H9 (cell line): ENCODE measurements around the gene URB1. TPM values are rescaled to one million over a fixed set of nuclear protein-coding genes. Genes with fewer than 3 reads are reported as not detected.

Experiments used
- DNase-seq: peaks from one replicate; pipeline ENCODE4 v3.0.0-alpha.2; 2017
- H2AFZ ChIP-seq: one replicate; pipeline ENCODE4 v1.6.1; 2013; ENCODE audit warnings: mild to moderate bottlenecking, low read length, control low read depth, moderate library complexity
- H2AK5ac ChIP-seq: 2 replicates; pipeline ENCODE4 v1.6.1; 2013; ENCODE audit warnings: low read length, control low read depth, mixed read lengths; ENCODE audit not compliant: insufficient read length
- H2BK120ac ChIP-seq: one replicate; pipeline ENCODE4 v1.6.1; 2013; ENCODE audit warnings: low read depth, mild to moderate bottlenecking, low read length, control low read depth, inconsistent platforms; ENCODE audit not compliant: poor library complexity, severe bottlenecking
- H2BK12ac ChIP-seq: 2 replicates; pipeline ENCODE4 v1.6.1; 2013; ENCODE audit warnings: low read length, control low read depth, mixed read lengths, low read depth; ENCODE audit not compliant: insufficient read length
- H2BK15ac ChIP-seq: 2 replicates; pipeline ENCODE4 v1.6.1; 2013; ENCODE audit warnings: low read depth, low read length, control low read depth
- H2BK20ac ChIP-seq: one replicate; pipeline ENCODE4 v1.6.1; 2013; ENCODE audit warnings: low read depth, mild to moderate bottlenecking, low read length, control low read depth, inconsistent platforms; ENCODE audit not compliant: poor library complexity, severe bottlenecking
- H2BK5ac ChIP-seq: 2 replicates; pipeline ENCODE4 v1.6.1; 2013; ENCODE audit warnings: low read length, control low read depth, mixed read lengths; ENCODE audit not compliant: insufficient read length
- H3K14ac ChIP-seq: 2 replicates; pipeline ENCODE4 v1.6.1; 2013; ENCODE audit warnings: low read length, control low read depth; ENCODE audit not compliant: insufficient read depth
- H3K18ac ChIP-seq: 2 replicates; pipeline ENCODE4 v1.6.1; 2013; ENCODE audit warnings: low read depth, mild to moderate bottlenecking, mixed read lengths, low read length, control low read depth; ENCODE audit not compliant: insufficient read length
- H3K23ac ChIP-seq: 2 replicates; pipeline ENCODE4 v1.6.1; 2013; ENCODE audit warnings: low read length, control low read depth, mixed read lengths, low read depth; ENCODE audit not compliant: insufficient read length
- H3K23me2 ChIP-seq: 2 replicates; pipeline ENCODE4 v1.6.1; 2013; ENCODE audit warnings: low read depth, mild to moderate bottlenecking, mixed read lengths, low read length, control low read depth; ENCODE audit not compliant: insufficient read length, poor library complexity, severe bottlenecking
- H3K27ac ChIP-seq: 2 replicates; pipeline ENCODE4 v1.5.1; 2013; ENCODE audit warnings: low read length, control low read depth, mixed read lengths, low read depth; ENCODE audit not compliant: insufficient read length
- H3K27me3 ChIP-seq: 2 replicates; pipeline ENCODE4 v1.6.1; 2013; ENCODE audit warnings: low read length, control low read depth, inconsistent platforms; ENCODE audit not compliant: insufficient read depth
- H3K4ac ChIP-seq: 2 replicates; pipeline ENCODE4 v1.6.1; 2013; ENCODE audit warnings: low read depth, mild to moderate bottlenecking, control low read depth, inconsistent platforms, low read length, moderate library complexity
- H3K4me1 ChIP-seq: 2 replicates; pipeline ENCODE4 v1.6.1; 2013; ENCODE audit warnings: low read length, control low read depth, inconsistent platforms; ENCODE audit not compliant: insufficient read depth
- H3K4me2 ChIP-seq: 2 replicates; pipeline ENCODE4 v1.6.1; 2013; ENCODE audit warnings: low read length, control low read depth, mixed read lengths; ENCODE audit not compliant: insufficient read length, insufficient read depth
- H3K56ac ChIP-seq: 2 replicates; pipeline ENCODE4 v1.6.1; 2013; ENCODE audit warnings: low read depth, mild to moderate bottlenecking, mixed read lengths, low read length, control low read depth; ENCODE audit not compliant: insufficient read length
- H3K79me1 ChIP-seq: 2 replicates; pipeline ENCODE4 v1.6.1; 2013; ENCODE audit warnings: low read depth, mild to moderate bottlenecking, moderate library complexity, low read length, control low read depth, inconsistent platforms; ENCODE audit not compliant: insufficient read depth, poor library complexity, severe bottlenecking
- H3K79me2 ChIP-seq: 2 replicates; pipeline ENCODE4 v1.6.1; 2013; ENCODE audit warnings: low read length, control low read depth, inconsistent platforms; ENCODE audit not compliant: insufficient read depth
- H3K9ac ChIP-seq: 2 replicates; pipeline ENCODE4 v1.6.1; 2013; ENCODE audit warnings: low read length, control low read depth, mixed read lengths; ENCODE audit not compliant: insufficient read length; ENCODE audit errors: extremely low read depth
- H3K9me3 ChIP-seq: one replicate; pipeline ENCODE4 v1.6.1; 2013; ENCODE audit warnings: low read depth, low read length, inconsistent platforms; ENCODE audit not compliant: control insufficient read depth
- H3T11ph ChIP-seq: one replicate; pipeline ENCODE4 v1.6.1; 2013; ENCODE audit warnings: mild to moderate bottlenecking, low read length, control low read depth, inconsistent platforms
- H4K20me1 ChIP-seq: one replicate; pipeline ENCODE4 v1.6.1; 2013; ENCODE audit not compliant: control insufficient read depth, insufficient read length, insufficient read depth
- H4K5ac ChIP-seq: 2 replicates; pipeline ENCODE4 v1.6.1; 2013; ENCODE audit warnings: low read depth, mild to moderate bottlenecking, mixed read lengths, low read length, control low read depth; ENCODE audit not compliant: insufficient read length
- H4K8ac ChIP-seq: replicated peaks from 2 replicates; pipeline ENCODE4 v1.6.1; 2013; ENCODE audit warnings: low read length, control low read depth, mixed read lengths, low read depth; ENCODE audit not compliant: insufficient read length
- H4K91ac ChIP-seq: 2 replicates; pipeline ENCODE4 v1.6.1; 2013; ENCODE audit warnings: low read depth, mild to moderate bottlenecking, moderate library complexity, mixed read lengths, low read length, control low read depth; ENCODE audit not compliant: insufficient read length
- H3K27ac Mint-ChIP-seq, 3 experiments: 2 replicates in 2 of 3; 3 replicates in 1 of 3; pipeline ENCODE4 v1.8.0; 2020 to 2021; ENCODE audit warnings: mixed read lengths in 3 of 3, mild to moderate bottlenecking in 1 of 3, moderate library complexity in 1 of 3
- H3K27me3 Mint-ChIP-seq: 2 replicates; pipeline ENCODE4 v1.8.0; 2021; ENCODE audit warnings: low read depth, mild to moderate bottlenecking, moderate library complexity, mixed read lengths
- H3K36me3 Mint-ChIP-seq, 3 experiments: 2 replicates in 2 of 3; 3 replicates in 1 of 3; pipeline ENCODE4 v1.8.0; 2020 to 2021; ENCODE audit warnings: low read depth in 3 of 3, mixed read lengths in 3 of 3; ENCODE audit not compliant: insufficient read depth in 1 of 3
- H3K4me1 Mint-ChIP-seq, 2 experiments: 2 replicates each; pipeline ENCODE4 v1.8.0; 2020; ENCODE audit warnings: mixed read lengths in 2 of 2
- H3K4me3 Mint-ChIP-seq, 2 experiments: 2 replicates in 1 of 2; 3 replicates in 1 of 2; pipeline ENCODE4 v1.8.0; 2020 to 2021; ENCODE audit warnings: mild to moderate bottlenecking in 2 of 2, mixed read lengths in 2 of 2, moderate library complexity in 1 of 2
- H3K9me3 Mint-ChIP-seq, 2 experiments: 2 replicates in 1 of 2; 3 replicates in 1 of 2; pipeline ENCODE4 v1.8.0; 2020; ENCODE audit warnings: mild to moderate bottlenecking in 2 of 2, mixed read lengths in 2 of 2, moderate library complexity in 1 of 2
- WGBS: extraction: QIAGEN DNeasy Blood & Tissue Kit; methylation state at CpG from one replicate; pipeline ENCODE4 v1.1.7; 2013; ENCODE audit warnings: missing lambda C conversion rate, low lambda C conversion rate, mixed read lengths; ENCODE audit not compliant: insufficient read length; ENCODE audit errors: extremely low coverage; 5-methylcytosine and 5-hydroxymethylcytosine counted together
- total RNA-seq: library from RNA; stranded (reverse); gene quantifications from 2 replicates; pipeline ENCODE4 v1.2.1, GENCODE V29; 2021
- TF ChIP-seq, protein P1 (sequence below): fragments of 200-600 bp; sonication (generic); conservative IDR thresholded peaks from 3 replicates; pipeline ENCODE4 v1.8.0; 2021; ENCODE audit warnings: antibody characterized with exemption, mild to moderate bottlenecking

The URB1 gene
- total RNA-seq, 1 experiment from 2014 or later, result 23.5 TPM

DNA sequence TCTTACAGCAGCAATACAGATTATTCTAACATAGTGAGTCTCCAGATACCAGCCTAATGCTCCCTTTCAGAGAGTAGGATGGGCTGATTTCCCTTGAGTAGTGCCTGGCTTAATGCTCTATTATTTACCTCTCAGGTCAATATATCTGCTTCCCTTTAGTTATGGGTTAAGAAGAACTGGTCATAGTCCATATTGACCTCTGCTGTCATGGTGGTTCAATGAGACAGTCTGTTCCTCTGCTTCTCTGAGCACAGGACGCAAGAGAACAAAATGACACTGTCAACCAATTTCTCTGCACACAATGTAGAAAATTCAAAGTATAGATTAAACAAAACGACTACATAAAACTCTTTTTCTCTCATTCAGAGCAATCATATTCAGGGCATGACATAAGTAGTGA, 91.2 kb downstream of the URB1 start:
- H3K27me3 ChIP-seq, result no peaks in the 10 kb centered on the region
- no peaks in the 10 kb centered on the region for H3K79me1 ChIP-seq
- H4K5ac ChIP-seq, result no peak overlapping the region
- H3K27me3 Mint-ChIP-seq, result no peaks in the 10 kb centered on the region
- H3K4ac ChIP-seq, result no peak overlapping the region
- no peak overlapping the region for H2BK15ac ChIP-seq
- no peaks in the 10 kb centered on the region for H3K79me2 ChIP-seq
- H3K4me2 ChIP-seq, result no peak overlapping the region
- H3K4me3 Mint-ChIP-seq, result no peak overlapping the region
- no peak for DNase-seq
- no peak overlapping the region for H2BK120ac ChIP-seq
- no CpG with 5 or more reads among the region's 2 CpGs for WGBS
- H4K8ac ChIP-seq, result no peak overlapping the region
- H3K9me3 ChIP-seq, result no peaks in the 10 kb centered on the region
- H3K14ac ChIP-seq, result no peak overlapping the region
- H3K4me1 ChIP-seq, result no peaks in the 10 kb centered on the region
- no peaks in the 10 kb centered on the region for H4K20me1 ChIP-seq
- TF ChIP-seq, protein P1, sequence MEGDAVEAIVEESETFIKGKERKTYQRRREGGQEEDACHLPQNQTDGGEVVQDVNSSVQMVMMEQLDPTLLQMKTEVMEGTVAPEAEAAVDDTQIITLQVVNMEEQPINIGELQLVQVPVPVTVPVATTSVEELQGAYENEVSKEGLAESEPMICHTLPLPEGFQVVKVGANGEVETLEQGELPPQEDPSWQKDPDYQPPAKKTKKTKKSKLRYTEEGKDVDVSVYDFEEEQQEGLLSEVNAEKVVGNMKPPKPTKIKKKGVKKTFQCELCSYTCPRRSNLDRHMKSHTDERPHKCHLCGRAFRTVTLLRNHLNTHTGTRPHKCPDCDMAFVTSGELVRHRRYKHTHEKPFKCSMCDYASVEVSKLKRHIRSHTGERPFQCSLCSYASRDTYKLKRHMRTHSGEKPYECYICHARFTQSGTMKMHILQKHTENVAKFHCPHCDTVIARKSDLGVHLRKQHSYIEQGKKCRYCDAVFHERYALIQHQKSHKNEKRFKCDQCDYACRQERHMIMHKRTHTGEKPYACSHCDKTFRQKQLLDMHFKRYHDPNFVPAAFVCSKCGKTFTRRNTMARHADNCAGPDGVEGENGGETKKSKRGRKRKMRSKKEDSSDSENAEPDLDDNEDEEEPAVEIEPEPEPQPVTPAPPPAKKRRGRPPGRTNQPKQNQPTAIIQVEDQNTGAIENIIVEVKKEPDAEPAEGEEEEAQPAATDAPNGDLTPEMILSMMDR, result no peak
- no peak overlapping the region for H3K56ac ChIP-seq
- H3T11ph ChIP-seq, result no peak overlapping the region
- H2BK20ac ChIP-seq, result no peak overlapping the region
- peaks cover 11 to 13% of the 10 kb centered on the region in 2 experiments for H3K4me1 Mint-ChIP-seq
- no peak overlapping the region for H3K18ac ChIP-seq
- no peak overlapping the region for H4K91ac ChIP-seq
- no peak overlapping the region for H2BK5ac ChIP-seq
- H3K9ac ChIP-seq, result no peak overlapping the region
- no peak overlapping the region for H2AK5ac ChIP-seq
- no peak overlapping the region for H2AFZ ChIP-seq
- no peak overlapping the region for H3K27ac Mint-ChIP-seq
- no peak overlapping the region for H2BK12ac ChIP-seq
- no peak overlapping the region for H3K27ac ChIP-seq
- H3K9me3 Mint-ChIP-seq, result no peaks in the 10 kb centered on the region
- H3K23ac ChIP-seq, result no peak overlapping the region
- no peaks in the 10 kb centered on the region for H3K23me2 ChIP-seq
- peaks cover 1 to 10% (median 5%) of the 10 kb centered on the region in 3 experiments; a peak in 5 of 7 replicates for H3K36me3 Mint-ChIP-seq
